GM12878 (cell line): ENCODE measurements around the gene TNIP2. TPM values are rescaled to one million over a fixed set of nuclear protein-coding genes. Genes with fewer than 3 reads are reported as not detected.

ENCODE experiments used
- BCLAF1 ChIP-seq: fragments of 450-650 bp; IDR thresholded peaks from 2 replicates; pipeline ENCODE4 v1.6.1; 2017; ENCODE audit warnings: antibody characterized with exemption, mild to moderate bottlenecking, moderate library complexity
- EGR1 ChIP-seq, 2 experiments: IDR thresholded peaks; 1 replicate in 1 of 2; 2 replicates in 1 of 2; pipeline ENCODE4 v1.6.1; 2011 to 2012; ENCODE audit warnings: low read depth in 2 of 2, low read length in 2 of 2, borderline replicate concordance in 1 of 2, mild to moderate bottlenecking in 1 of 2, moderate library complexity in 1 of 2
- HDGF ChIP-seq: fragments of 450-650 bp; IDR thresholded peaks from 2 replicates; pipeline ENCODE4 v1.6.1; 2016; ENCODE audit warnings: antibody characterized with exemption
- IRF3 ChIP-seq: fragments of 450-650 bp; IDR thresholded peaks from 2 replicates; pipeline ENCODE4 v1.6.1; 2014; ENCODE audit warnings: mild to moderate bottlenecking
- MTA3 ChIP-seq: IDR thresholded peaks from 2 replicates; pipeline ENCODE4 v1.6.1; 2012; ENCODE audit warnings: low read length, inconsistent platforms, borderline replicate concordance
- MYC ChIP-seq: IDR thresholded peaks from 2 replicates; pipeline ENCODE4 v1.6.1; 2011; ENCODE audit warnings: mild to moderate bottlenecking, low read length, moderate library complexity, inconsistent platforms; ENCODE audit not compliant: insufficient read depth, insufficient replicate concordance, insufficient read length, severe bottlenecking
- NR2C1 ChIP-seq: fragments of 450-650 bp; IDR thresholded peaks from 2 replicates; pipeline ENCODE4 v1.6.1; 2017; ENCODE audit warnings: antibody characterized with exemption, mild to moderate bottlenecking, moderate library complexity
- POU2F2 ChIP-seq: IDR thresholded peaks from 3 replicates; pipeline ENCODE4 v1.6.1; 2011; ENCODE audit warnings: low read depth, mild to moderate bottlenecking, low read length, borderline replicate concordance
- RELB ChIP-seq: fragments of 450-650 bp; IDR thresholded peaks from 2 replicates; pipeline ENCODE4 v1.6.1; 2017; ENCODE audit warnings: low read depth, mild to moderate bottlenecking, moderate library complexity
- SMAD1 ChIP-seq: fragments of 450-650 bp; IDR thresholded peaks from 2 replicates; pipeline ENCODE4 v1.6.1; 2018; ENCODE audit warnings: mild to moderate bottlenecking, low read depth; ENCODE audit not compliant: partially characterized antibody
- ZBTB11 ChIP-seq: fragments of 450-650 bp; formaldehyde crosslinking; IDR thresholded peaks from 2 replicates; pipeline ENCODE4 v1.5.0; 2022; ENCODE audit warnings: mild to moderate bottlenecking, missing genetic modification characterization
- ZNF687 ChIP-seq: fragments of 450-650 bp; IDR thresholded peaks from 2 replicates; pipeline ENCODE4 v1.6.1; 2017; ENCODE audit warnings: mild to moderate bottlenecking, moderate library complexity
- polyA plus RNA-seq, 11 experiments: library from polyadenylated mRNA; depleted of rRNA in 4 of 11; unstranded in 6 of 11; stranded (reverse) in 5 of 11; fragments of >200 nt; fragmentation: Nextera tagmentation in 4 of 11; fragmentation: Illumina TruSeq in 1 of 11; extraction: Ambion mirVana in 4 of 11; extraction: Trizol in 1 of 11; gene quantifications; 1 replicate in 1 of 11; 2 replicates in 10 of 11; pipeline versions ENCODE4 v1.2.1 to v1.2.3, GENCODE V29; 2011 to 2016; ENCODE audit warnings: inconsistent platforms in 2 of 11, missing spikeins in 2 of 11, low read depth in 1 of 11
- total RNA-seq, 4 experiments: library from RNA; depleted of rRNA in 3 of 4; stranded (reverse); fragments of >200 nt in 3 of 4; fragmentation: Illumina TruSeq in 1 of 4; extraction: Trizol in 1 of 4; gene quantifications; 2 replicates each; pipeline versions ENCODE4 v1.2.1 to v1.2.3, GENCODE V29; 2013 to 2021

The TNIP2 gene
- total and polyA plus RNA-seq, 10 of the 15 experiments (the other 5 are each of a cell fraction or from before 2014, with no cell fraction given), result 1.4 to 64.9 (median 45.5) TPM

- TF ChIP-seq RELB (no peak), ZBTB11 (CRISPR knock-in tag) (no peak), NR2C1 (no peak), ZNF687 (no peak), BCLAF1 (no peak), POU2F2 (no peak), MYC (no peak), SMAD1 (no peak), MTA3 (no peak), HDGF (no peak), EGR1 (IDR thresholded peaks at IDR 0.05; ENCODE audit: borderline replicate concordance in 1 of 2, low read depth in 2 of 2, low read length in 2 of 2) (no peak), IRF3 (no peak)
These were observed 10.6 kb downstream of the TNIP2 start (continued) for GRCh38 chr4:2745516-2745915.
